ENCODE results near the gene EMP3. TPM values are rescaled to one million over a fixed set of nuclear protein-coding genes. Genes with fewer than 3 reads are reported as not detected.
A peak's percentile ranks its signal among the peaks of the same experiment; 100 is the strongest.

The EMP3 gene
- total RNA-seq, 4 donors from 2014 or later = 2.0 to 23.7 (median 6.0) TPM

GRCh38 chr19:48346191-48346590 lies 20.8 kb downstream of the EMP3 start:
- WGBS, 2 donors = 91 to 96% methylated on average over 2 of the region's 2 CpGs
- Histone ChIP-seq H3K27me3 (no peaks in the 10 kb centered on the region), H3K9me3 (no peaks in the 10 kb centered on the region), H3K4me3 (no peak overlapping the region), H3K4me1 (peaks cover 0 to 3% (median 0%) of the 10 kb centered on the region in 3 donors), H3K36me3 (peaks cover 0 to 11% (median 0%) of the 10 kb centered on the region in 3 donors), H3K27ac (no peak overlapping the region)
- intact Hi-C loops (cut with DNase I) = no loop called here
- no peak for DNase-seq
- no peak for TF ChIP-seq CTCF (IDR thresholded peaks at IDR 0.05)
- TF ChIP-seq POLR2A (IDR thresholded peaks at IDR 0.05) = no peak

- DNase-seq = no peak
- Histone ChIP-seq H3K36me3 (peaks cover 0 to 2% (median 0%) of the 10 kb centered on the region in 3 donors), H3K4me3 (no peak overlapping the region), H3K4me1 (no peaks in the 10 kb centered on the region), H3K27me3 (no peaks in the 10 kb centered on the region), H3K27ac (no peak overlapping the region), H3K9me3 (no peaks in the 10 kb centered on the region)
- intact Hi-C loops (cut with DNase I) = no loop called here
- whole genome bisulfite sequencing, 2 donors = 60 to 73% methylated on average over 5 of the region's 5 CpGs
- TF ChIP-seq CTCF (IDR thresholded peaks at IDR 0.05) = no peak
- TF ChIP-seq POLR2A (IDR thresholded peaks at IDR 0.05) = no peak
Measured at GRCh38 chr19:48348045-48348444, 22.7 kb downstream of the EMP3 start.

- no peak for DNase-seq
- TF ChIP-seq POLR2A (IDR thresholded peaks at IDR 0.05) (no peak), CTCF (IDR thresholded peaks at IDR 0.05) (no peak)
- H3K27ac ChIP-seq = no peak overlapping the region
- H3K9me3 ChIP-seq = no peaks in the 10 kb centered on the region
- no peaks in the 10 kb centered on the region for H3K27me3 ChIP-seq
- no peak overlapping the region for H3K4me3 ChIP-seq
- intact Hi-C loops (cut with DNase I) = no loop called here
- 86 to 87% methylated on average over 5 to 6 of the region's 7 CpGs for WGBS, 2 donors
- no peaks in the 10 kb centered on the region for H3K4me1 ChIP-seq
- no peaks in the 10 kb centered on the region for H3K36me3 ChIP-seq
Measured at GRCh38 chr19:48348737-48349136, 23.4 kb downstream of the EMP3 start.

GRCh38 chr19:48350856-48351255 lies 25.5 kb downstream of the EMP3 start:
- TF ChIP-seq CTCF (IDR thresholded peaks at IDR 0.05) (no peak), POLR2A (IDR thresholded peaks at IDR 0.05) (no peak)
- 89 to 98% methylated on average over 5 of the region's 5 CpGs for WGBS, 2 donors
- Histone ChIP-seq H3K27ac (no peak overlapping the region), H3K9me3 (no peaks in the 10 kb centered on the region), H3K36me3 (no peaks in the 10 kb centered on the region), H3K4me1 (no peaks in the 10 kb centered on the region), H3K4me3 (no peak overlapping the region), H3K27me3 (no peaks in the 10 kb centered on the region)
- DNase-seq = no peak
- intact Hi-C loops (cut with DNase I) = no loop called here

- WGBS, 2 donors = 25 to 37% methylated on average over 4 to 8 of the region's 8 CpGs
- intact Hi-C loops (cut with DNase I) = no loop called here
Measured at GRCh38 chr19:48351341-48351752, 26.0 kb downstream of the EMP3 start.

More at GRCh38 chr19:48351341-48351752, 26.0 kb downstream of the EMP3 start:
- H3K4me1 ChIP-seq = no peaks in the 10 kb centered on the region
- H3K4me3 ChIP-seq = no peak overlapping the region
- H3K27ac ChIP-seq = no peak overlapping the region
- no peaks in the 10 kb centered on the region for H3K9me3 ChIP-seq
- H3K36me3 ChIP-seq = no peaks in the 10 kb centered on the region
- TF ChIP-seq CTCF (IDR thresholded peaks at IDR 0.05) (peak; percentile 48 to 83 (median 73)), POLR2A (IDR thresholded peaks at IDR 0.05) (no peak)
- H3K27me3 ChIP-seq = no peaks in the 10 kb centered on the region
- no peak for DNase-seq
